Measurements from ENCODE around the gene CELF5.
"Not testable (repeated sequence)": the region's sequence is repeated elsewhere in the genome, so short reads cannot be mapped to it uniquely, and the experiment has no call there.

CELF5 gene

DNA sequence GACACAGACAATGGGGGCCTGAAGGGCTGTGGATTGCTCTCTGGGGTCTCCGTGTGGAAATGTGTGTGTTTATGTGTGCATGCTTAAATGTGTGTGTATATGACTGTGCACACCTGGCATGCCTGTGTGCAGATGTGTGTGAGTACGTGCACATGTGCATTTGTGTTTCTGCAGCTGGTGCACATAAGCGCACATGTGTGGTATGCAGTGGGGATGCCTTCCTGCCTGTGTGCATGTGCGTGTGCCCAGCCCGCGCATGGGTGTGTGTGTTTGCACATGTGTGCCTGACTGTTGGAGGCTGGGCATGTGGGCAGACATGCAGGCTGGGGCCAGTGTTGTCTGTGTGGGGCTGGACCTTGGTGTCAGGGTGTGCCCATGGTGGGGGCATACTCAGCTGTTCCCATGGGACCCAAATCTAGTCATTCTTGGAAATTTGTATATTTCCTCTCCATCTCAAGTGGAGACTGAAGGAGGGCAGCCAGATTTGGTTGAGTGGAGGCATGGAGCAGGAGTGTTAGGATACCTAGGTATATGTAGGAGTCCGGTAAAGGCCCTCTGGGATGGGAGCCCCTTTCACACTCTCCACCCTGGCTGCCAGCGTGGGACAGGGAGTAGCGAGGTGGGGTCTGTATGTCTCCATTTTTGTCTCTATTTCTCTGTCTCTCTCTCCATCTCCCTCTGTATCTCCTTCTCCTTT lies 49.9 kb downstream of the CELF5 start:
- DNase-seq (ENCODE audit: low spot score), result no peak

DNA sequence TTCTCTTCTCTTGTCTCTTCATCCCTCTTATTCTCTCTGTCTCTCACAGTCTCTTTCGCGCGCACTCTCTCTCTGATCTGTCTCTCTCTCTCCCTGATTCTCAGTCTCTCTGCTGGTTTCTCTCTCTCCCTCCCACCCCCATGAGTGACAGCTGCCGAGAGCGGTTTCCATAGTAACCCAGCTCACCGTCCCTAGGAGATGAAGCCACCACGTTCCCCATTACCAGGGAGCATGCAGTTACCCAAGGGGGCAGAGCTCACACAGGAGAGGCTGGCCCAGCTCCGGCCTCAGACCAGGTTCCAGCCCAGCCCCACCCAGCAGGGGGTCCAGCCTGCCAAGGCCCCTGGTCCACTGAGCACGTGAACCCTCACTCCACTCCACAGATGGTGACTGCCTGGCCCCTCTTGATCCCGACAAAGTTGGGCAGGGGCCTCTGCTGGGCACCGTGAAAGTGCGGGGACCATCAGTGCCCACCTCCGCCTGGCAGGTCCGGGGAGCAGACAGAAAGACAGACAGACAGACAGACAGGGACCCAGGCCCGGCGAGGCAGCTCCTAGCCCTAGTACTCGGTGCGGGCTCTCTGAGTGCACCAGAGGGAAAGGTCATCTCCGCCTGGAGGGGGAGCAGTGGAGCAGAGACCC lies 50.6 kb downstream of the CELF5 start:
- no peak for DNase-seq (ENCODE audit: low spot score)

DNA sequence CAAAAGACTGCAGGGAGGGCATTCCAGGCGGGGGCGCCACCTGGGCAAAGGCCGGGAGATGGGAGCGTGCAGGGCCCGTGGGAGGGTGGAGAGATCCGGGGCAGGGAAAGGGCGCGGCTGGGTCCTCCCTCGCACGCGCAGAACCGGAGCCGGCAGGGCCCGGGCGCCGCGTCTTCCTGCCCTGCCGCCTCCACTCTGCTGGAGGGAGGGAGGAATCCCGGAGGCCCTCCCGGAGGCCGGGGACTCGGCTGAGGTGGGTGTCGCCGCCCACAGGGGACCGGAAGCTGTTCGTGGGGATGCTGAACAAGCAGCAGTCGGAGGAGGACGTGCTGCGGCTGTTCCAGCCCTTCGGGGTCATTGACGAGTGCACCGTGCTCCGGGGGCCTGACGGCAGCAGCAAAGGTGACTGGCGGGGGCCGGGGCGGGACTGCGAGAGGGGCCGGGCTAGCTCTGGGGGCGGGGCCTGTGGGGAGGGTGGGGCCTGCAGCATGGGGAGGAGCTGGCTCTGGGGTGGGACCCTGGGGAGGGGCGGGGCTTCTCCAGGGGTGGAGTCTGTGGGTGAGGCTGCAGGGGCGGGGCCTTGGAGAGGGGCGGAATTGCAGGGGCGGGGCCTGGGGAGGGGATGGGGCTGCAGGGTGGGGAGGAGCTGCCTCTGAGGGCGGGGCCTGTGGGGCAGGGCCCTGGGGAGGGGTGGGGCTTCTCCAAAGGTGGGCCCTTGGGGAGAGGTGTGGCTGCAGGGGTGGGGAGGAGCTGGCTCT lies 51.3 kb downstream of the CELF5 start:
- no peak for DNase-seq (ENCODE audit: low spot score)

DNA sequence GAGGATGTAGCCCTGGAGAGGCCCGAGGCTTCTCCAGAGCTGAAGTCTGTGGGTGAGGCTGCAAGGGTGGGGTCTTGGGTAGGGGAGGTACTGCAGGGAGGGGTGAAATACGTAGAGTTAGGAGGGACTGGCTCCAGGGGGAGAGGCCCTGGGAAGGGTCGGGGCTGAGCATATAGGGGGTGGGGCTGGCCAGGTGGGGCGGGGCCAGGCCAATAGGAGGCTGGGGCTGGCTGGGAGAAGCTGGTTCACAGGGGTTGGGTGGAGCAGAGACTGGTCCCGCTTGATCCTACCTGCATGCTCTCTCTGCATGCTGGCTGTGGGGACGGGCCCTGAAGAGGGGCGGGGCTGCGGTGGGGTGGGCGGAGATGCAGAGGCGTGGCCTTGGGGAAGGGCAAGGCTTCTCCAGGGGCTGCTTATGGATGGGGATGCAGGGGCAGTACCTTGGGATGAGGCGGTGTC lies 51.9 kb downstream of the CELF5 start:
- DNase-seq (ENCODE audit: low spot score), result no peak

DNA sequence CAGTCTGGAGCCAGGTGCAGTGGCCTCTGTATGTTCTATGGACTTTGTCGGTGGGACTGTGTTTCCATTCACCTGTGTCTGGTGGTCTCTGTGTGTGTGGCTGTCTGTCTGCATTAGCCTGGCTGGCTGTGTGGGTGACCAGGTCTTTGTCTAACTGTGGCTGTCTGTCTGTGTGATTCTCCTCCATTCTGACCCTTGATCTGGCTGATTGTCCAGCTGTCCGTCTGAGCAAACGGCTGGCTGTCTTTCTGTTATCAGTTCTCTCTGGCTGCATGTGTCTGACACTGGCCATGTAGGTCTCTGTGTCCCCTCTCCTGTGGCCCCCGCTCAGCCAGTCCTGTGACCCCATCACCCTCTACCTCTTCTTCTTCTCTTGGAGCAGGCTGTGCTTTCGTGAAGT lies 53.2 kb downstream of the CELF5 start:
- DNase-seq (ENCODE audit: low spot score), result no peak

DNA sequence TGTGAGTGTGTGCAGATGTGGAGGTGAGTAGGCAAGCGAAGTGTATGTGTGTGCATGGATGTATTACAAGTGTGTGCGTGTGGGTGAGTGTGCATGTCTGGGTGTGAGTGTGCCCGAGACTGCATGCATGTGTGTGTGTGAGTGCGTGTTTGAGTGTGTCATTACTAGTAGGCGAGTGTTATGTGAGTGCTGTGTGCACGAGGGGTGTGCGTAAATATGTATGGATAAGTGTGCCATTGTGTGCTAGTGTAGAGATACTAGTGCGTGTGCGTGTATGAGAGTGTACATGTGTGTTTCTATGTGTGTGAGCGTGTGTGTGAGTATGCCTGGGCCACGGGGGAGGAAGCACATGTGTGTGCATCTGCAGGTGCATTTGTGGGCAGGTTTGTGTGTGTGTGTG lies 53.8 kb downstream of the CELF5 start:
- DNase-seq (ENCODE audit: low spot score), result no peak

DNA sequence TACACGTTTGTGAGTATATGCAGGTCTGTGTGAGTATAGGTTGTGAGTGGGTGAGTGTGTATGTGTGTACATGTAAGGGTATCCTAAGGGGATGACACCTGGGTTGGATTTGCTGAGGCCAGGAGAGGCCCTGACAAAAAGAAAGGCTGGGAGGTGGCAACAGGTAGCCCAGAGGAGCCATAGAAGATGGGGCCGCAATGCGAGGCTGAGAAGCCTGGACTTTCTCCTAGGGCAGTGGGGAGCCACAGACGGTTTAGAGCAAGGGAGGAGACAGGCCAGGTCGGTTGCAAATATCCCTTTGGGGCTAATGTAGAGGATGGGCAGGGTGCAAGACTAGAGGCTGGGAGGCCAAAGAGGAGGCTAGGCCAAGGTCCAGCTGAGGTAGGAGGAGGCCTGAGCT lies 54.3 kb downstream of the CELF5 start:
- DNase-seq (ENCODE audit: low spot score), result no peak

DNA sequence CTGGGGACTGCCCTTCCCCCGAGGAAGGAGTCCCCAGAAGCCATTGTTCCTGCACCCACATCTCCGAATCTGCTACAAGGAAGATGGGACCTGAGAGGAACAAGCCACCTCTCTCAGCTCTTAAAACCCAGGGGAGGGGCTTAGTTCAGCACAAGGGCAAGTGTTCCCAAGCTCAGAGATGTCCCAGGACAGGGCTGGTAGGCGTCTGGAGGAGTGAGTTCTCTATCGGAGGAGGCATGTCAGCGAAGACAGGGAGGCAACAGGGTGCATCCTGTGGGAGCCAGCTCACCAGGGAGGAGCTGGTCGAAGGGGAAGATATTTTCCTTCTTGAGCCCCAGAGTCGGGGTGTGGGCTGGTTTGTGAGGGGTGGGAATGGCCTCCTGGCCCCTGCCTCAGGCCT lies 54.8 kb downstream of the CELF5 start:
- no peak for DNase-seq (ENCODE audit: low spot score)

DNA sequence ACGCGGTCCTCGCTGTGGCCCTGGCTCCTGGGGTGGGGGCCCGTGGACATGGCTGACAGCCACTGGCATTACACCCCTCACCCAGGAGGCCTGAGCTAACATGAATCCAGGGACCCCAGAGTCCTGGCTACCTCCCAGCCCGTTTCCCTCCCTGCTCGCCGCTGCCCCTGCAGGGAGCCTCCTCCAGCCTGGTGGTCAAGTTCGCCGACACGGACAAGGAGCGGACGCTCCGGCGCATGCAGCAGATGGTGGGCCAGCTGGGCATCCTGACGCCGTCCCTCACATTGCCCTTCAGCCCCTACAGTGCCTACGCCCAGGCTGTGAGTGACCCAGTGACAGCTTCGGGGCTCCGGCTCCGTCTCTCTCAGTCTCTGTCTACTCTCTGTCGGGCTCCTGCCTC lies 56.6 kb downstream of the CELF5 start:
- no peak for DNase-seq (ENCODE audit: low spot score)

DNA sequence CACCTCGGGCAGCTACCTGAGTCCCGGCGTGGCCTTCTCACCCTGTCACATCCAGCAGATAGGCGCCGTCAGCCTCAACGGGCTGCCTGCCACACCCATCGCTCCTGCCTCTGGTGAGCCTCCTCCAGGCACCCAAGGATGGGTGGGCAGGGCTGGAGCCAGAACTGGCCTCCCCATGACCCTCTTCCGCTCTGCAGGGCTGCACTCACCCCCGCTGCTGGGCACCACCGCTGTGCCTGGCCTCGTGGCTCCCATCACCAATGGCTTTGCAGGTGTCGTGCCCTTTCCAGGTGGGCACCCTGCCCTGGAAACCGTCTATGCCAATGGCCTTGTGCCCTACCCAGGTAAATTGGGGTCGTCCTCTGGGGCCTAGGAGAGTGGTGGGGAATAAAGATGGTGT lies 57.7 kb downstream of the CELF5 start:
- DNase-seq (ENCODE audit: low spot score), result no peak

DNA sequence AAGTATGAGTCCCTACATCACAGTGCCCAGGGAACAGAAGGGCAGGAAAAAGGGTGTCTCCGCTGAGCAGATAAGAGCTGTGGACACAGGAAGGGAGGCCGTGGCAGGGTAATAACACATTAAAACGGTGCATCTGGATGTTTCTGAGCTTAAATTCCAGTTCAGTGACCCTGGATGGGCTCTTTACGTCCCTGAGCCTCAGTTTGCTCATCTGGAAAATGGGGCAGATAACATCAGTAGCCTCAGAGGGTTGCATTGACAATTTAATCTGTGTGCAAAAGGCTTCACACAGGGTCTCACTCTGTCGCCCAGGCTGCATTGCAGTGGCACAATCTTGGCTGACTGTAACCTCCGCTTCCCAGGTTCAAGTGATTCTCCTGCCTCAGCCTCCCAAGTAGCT lies 58.1 kb downstream of the CELF5 start:
- DNase-seq (ENCODE audit: low spot score), result no peak

DNA sequence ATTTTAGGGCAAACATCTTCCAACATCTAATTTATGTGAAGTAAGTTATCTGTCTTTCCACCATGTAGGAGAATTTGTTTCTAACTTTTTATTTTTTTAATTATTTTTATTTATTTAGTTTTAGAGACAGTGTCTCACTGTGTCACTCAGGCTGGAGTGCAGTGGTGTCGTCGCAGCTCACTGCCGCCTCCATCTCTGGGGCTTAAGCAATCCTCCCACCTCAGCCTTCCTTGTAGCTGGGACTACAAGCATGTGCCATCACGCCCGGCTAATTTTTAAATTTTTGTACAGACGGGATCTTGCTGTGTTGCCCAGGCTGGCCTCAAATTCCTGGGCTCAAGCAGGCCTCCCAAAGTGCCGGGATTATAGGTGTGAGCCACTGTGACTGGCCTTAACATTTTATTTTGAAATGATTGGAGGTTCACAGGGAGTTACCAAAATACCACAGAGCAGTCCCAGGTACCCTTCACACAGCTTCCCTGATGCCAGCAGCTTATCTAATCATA lies 58.8 kb downstream of the CELF5 start:
- no peak for DNase-seq (ENCODE audit: low spot score)

DNA sequence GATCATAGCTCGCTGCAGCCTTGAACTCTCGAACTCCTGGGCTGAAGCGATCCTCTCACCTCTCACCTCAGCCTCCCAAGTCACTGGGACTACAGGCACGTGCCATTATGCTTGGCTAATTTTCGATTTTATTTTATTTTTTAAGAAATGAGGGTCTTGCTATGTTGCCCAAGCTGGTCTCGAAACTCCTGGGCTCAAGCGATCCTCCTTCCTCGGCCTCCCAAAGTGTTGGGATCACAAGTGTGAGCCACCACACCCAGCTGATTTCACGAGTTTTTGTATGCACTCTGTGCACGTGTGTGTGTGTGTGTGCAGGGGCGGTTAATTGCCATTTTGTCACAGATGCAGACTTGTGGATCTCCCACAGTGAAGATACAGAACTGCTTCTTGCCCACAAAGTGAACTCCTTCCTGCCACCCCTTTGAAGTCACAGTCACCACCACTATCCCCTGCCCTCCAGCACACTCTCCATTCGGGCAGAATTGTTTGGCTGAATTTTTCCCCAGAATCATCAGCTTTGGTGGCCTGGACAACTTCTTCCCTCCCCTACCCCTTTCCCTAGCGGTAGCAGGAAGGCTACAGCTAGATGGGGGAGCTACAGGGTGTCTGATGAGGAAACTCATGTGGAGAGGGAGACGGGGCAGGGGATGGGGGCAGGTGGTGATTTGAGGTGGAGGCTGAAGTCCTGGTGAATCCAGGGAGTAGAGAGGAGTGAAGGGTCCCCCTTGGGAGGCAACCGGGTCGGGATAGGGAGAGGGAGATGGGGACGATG lies 59.6 kb downstream of the CELF5 start:
- no peak for DNase-seq (ENCODE audit: low spot score)

DNA sequence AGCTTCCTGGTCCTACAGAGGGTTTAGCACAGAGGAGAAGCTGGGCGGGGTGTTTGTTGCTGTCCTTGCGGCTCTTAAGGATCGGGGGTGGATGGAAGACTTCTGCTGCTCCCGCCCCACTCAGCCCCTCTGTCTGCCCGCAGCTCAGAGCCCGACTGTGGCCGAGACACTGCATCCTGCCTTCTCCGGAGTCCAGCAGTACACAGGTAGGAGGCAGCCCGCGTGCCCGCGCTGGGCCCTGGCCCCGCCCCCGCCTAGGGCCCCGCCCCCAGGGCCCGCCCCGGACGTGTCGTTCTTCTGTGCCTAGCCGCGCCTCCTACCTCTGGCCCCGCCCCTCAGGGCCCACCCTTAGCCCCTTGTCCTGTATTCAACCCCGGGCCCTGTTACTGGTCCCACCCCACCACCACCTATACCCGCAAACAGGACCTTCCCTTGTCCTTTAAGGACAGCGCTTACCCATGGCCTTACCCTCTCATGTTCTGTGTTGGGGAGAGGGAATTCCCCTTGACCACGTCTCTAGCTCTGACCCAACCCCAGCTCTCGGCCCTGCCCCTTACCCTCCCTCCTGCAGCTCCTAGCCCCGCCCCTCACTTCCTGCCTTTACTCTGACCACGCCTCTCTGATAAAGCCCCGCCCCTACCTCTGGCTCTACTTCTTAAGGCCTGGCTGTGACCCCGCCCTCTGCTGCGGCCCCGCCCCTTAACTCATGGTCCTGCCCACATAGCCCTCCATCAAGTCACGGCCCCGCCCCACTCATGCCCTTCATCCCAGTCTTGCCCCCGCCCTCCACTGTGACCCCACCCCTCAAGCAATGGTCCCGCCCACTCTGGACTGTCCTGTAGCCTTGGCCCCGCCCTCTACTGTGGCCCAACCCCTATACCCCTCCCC lies 60.5 kb downstream of the CELF5 start:
- no peak for DNase-seq (ENCODE audit: low spot score)

DNA sequence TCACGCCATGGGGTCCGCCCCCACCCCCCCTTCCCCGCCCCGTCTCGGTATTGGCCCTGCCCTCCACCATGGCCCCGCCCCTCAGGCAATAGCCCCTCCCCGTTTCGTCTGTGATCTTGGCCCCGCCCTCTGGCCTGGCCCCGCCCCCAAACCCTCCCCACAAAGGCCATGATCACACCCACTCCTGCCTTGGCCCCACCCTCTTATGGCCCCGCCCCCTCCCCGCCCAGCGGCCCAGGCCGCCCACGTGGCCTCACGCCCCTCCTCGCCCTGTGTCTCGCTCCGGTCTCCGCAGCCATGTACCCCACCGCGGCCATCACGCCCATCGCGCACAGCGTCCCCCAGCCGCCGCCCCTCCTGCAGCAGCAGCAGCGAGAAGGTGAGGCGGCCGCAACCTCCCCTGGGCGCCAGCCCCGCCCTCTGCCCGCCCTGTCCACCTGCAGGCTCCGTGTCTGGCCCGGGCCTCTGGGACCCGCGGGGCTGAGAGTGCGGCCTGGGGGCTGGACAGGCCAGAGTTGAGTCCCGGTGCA lies 61.3 kb downstream of the CELF5 start:
- DNase-seq (ENCODE audit: low spot score), result no peak

DNA sequence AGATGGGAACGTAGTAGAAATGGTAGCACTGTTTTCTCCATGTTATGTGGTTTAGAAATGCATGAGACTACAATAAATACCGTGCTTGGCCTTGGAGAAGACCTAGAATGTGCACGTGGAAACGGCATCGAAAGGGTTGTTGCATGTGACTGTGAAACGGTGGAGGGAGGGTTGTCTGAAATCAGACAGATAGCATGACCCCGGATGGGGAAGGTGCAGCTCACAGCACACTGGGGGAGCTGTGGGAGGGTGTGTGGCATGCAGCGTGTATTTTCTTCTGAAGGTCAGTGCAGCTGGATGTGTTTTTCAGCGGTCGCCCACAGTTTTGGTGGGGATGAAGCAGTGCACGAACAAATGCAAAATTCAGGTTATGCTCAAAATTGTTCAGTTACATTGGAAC lies 63.4 kb downstream of the CELF5 start:
- no peak for DNase-seq (ENCODE audit: low spot score)

DNA sequence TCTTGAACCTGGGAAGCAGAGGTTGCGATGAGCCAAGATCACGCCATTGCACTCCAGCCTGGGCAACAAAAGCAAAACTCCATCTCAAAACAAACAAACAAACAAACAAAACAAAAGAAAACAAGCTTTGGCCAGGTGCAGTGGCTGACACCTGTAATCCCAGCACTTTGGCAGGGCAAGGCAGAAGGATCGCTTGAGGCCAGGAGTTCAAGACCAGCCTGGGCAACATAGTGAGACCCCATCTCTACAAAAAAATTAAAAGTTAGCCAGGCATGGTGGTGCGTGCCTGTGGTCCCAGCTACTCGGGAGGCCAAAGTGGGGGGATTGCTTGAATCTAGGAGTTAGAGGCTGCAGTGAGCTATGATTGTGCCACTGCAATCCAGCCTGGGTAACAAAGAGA lies 64.0 kb downstream of the CELF5 start:
- DNase-seq (ENCODE audit: low spot score), result not testable (repeated sequence)

DNA sequence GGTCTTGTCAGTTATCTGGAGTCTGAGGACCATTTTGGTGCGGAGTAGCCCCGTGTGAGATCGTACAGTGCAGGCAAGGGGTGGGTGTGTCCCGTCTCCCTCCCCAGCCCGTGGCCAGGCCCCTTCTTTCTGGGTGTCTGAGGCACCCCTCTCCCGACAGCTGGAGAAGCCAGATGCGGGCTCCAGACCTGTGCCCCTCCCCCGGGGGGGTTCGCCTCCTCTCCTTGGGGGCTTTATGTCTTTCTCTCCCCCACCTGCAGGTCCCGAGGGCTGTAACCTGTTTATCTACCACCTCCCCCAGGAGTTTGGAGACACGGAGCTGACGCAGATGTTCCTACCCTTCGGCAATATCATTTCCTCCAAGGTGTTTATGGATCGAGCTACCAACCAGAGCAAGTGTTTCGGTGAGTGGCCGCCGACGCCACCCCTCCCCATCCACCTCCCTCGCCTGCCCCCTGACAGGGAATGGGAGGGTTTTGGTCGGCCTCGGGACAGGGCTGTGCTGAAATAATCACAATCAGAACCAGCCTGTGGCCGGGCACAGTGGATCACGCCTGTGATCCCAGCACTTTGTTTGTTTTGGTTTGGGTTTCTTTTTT lies 65.6 kb downstream of the CELF5 start:
- no peak for DNase-seq (ENCODE audit: low spot score)

DNA sequence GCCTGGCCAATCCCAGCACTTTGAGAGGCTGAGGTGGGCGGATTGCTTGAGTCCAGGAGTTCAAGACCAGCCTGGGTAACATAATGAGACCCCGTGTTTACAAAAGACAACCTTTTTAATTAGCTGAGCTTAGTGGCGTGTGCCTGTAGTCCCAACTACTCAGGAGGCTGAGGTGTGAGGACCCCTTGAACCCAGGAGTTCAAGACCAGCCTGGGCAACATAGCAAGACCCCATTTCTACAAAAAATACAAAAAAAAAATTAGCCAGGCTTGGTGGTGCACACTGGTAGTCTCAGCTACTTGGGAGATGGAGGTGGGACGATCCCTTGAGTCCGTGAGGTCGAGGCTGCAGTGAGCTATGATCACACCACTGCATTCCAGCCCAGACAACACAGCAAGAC lies 66.4 kb downstream of the CELF5 start:
- DNase-seq (ENCODE audit: low spot score), result not testable (repeated sequence)

DNA sequence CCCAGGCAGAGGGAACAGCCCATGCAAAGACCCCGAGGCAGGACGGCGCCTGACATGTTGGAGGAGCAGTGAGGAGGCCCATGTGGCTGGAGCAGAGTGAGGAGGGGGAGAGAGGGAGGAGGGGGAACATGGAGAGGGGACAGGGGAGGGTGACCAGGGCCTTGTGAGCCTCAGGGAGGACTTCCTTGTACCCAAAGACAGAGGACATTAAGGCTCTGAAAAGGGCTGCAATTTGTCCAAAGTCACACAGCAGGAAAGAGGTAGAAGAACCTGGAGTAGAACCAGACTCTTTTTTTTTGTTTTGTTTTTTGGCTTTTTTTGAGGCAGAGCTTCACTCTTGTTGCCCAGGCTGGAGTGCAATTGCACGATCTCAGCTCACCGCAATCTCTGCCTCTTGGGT lies 67.2 kb downstream of the CELF5 start:
- DNase-seq (ENCODE audit: low spot score), result no peak
